Activated CD4-positive, alpha-beta T cell treated with anti-CD3 and anti-CD28 coated beads, Interleukin-2, Interleukin-6, amounts not matched to agents 100 ng/mL and 50 ng/mL, durations not matched to agents 16 hours and 8 hours (primary cell): ENCODE measurements around the gene ABHD6.
"Not testable (repeated sequence)": the region's sequence is repeated elsewhere in the genome, so short reads cannot be mapped to it uniquely, and the experiment has no call there.

Experiments
- DNase-seq: peaks from one replicate; pipeline ENCODE4 v3.0.0-alpha.2; 2020

ABHD6 gene

DNA sequence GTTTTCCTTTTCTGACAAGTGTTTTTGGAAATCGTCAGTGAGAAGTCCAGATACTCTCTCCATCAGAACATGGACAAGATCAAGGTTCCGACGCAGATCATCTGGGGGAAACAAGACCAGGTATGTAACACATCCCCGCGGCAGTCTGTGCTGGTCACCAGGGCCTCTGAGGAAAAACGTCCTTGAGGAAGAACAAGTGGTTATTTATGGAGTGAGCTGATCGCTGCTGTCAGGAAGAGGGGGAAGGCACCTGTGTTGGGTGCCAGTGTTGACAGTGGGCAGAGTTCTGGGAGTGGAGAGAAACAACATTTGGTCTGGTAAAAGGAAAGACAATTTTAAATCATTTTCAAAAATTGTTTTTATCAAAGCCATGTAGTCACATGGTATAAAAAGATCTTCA is 47.7 kb downstream of the ABHD6 start:
- no peak for DNase-seq

- no peak for DNase-seq
Observed at GRCh38 chr3:58287354-58287753, 49.8 kb downstream of the ABHD6 start.

- no peak for DNase-seq
Observed at GRCh38 chr3:58288011-58288728, 50.6 kb downstream of the ABHD6 start.

- not testable (repeated sequence) for DNase-seq
Observed at GRCh38 chr3:58288964-58289613, 51.5 kb downstream of the ABHD6 start.

DNA sequence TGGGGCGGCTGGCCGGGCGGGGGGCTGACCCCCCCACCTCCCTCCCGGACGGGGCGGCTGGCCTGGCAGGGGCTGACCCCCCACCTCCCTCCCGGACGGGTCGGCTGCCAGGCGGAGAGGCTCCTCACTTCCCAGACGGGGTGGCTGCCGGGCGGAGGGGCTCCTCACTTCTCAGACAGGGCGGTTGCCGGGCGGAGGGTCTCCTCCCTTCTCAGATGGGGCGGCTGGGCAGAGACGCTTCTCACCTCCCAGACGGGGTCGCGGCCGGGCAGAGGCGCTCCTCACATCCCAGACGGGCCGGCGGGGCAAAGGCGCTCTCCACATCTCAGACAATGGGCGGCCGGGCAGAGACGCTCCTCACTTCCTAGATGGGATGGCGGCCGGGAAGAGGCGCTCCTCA is 52.9 kb downstream of the ABHD6 start:
- DNase-seq: not testable (repeated sequence)

DNA sequence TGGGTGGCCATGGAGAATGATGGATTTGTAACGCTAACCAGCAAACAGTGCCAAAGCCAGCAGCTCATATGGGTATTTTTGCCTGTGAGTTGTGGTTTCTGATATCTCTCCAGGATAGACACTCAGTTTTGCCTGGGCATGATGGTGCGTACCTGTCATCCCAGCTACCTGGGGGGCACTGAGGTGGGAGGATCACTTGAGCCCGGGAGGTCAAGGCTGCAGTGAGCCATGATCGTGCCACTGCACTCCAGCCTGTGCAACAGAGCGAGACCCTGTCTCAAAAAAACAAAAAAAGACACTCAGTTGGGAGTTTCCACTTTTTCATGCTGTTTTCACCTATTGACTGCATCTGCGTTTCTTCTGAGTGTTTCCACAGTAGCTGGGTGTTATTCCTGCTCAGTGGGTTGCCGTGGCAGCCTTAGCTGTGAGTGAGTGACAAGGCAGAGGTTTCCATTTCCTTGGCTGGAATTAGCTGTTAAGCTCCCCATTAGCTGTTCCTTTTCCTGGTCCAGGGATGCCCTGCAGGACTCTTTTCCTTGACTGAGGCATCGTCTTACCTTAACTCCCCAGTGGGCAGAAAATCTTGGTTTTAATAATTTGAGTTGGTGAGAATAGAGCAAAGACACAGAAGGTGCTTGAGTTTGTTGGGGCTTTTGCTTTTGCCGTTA is 54.2 kb downstream of the ABHD6 start:
- no peak for DNase-seq

- DNase-seq: no peak
Observed at GRCh38 chr3:58292866-58293265, 55.3 kb downstream of the ABHD6 start.

DNA sequence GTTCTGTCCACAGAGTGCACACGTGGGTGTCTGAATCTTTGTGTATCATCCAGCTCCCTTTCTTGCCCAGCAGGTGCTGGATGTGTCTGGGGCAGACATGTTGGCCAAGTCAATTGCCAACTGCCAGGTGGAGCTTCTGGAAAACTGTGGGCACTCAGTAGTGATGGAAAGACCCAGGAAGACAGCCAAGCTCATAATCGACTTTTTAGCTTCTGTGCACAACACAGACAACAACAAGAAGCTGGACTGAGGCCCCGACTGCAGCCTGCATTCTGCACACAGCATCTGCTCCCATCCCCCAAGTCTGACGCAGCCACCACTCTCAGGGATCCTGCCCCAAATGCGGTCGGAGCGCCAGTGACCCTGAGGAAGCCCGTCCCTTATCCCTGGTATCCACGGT is 55.9 kb downstream of the ABHD6 start:
- DNase-seq: no peak

GRCh38 chr3:58296269-58296668 is 58.7 kb downstream of the ABHD6 start:
- no peak for DNase-seq

DNA sequence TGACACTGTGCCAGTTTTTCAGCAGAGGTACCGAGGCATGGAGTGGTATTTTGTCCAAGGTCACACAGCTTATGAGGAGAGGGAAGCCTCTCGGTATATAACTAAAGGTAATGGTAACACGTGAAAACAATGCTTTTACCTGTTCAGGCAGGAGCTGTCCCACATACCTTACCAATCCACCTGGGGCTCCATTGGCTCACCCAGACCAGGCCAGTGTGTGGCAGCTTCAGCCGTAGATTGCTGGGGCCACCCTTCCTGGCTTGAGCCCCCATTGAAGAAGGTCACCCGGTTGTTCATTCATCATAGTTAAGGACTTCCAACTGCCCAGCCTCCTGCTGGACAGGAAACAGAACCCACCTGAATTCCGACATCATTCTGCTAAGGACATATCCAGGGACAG is 59.3 kb downstream of the ABHD6 start:
- DNase-seq: no peak

DNA sequence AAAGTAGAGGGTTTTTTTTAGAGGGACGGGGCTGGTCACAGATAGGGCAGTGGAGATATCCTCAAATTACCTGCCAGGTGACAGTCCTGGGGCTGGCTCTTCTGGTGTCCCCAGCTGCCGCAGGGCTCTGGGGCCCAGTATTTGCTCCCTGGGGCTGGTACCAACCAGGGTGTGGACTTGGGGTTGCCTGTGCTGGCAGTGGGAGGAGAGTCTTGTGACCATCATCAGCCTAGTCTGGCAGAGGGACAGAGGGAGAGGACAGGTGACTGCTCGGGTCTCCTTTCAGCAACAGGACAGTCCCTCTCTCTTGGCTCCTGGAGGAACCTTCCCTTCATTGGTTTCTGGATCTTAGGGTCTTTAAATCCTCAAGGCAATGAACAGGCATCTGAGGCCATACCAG is 60.6 kb downstream of the ABHD6 start:
- no peak for DNase-seq

DNA sequence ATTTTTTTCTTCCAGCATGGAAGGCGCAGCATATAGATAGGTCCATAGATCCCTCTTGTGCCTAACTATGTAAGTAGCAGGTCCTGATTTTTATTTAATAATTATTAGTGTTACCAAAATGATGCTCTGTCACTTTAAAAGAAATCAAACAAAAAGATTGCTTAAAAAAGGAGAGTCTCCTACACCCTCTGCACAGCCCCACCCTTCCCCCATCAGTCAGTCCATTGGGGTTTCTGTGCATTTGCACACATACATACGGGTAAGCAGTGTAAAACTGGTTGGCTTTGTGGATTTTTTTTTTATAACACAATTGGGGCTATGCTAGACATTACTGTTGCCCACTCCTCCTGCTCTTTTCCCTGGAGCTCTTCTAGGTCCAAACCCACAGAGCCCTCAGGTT is 61.5 kb downstream of the ABHD6 start:
- no peak for DNase-seq

DNA sequence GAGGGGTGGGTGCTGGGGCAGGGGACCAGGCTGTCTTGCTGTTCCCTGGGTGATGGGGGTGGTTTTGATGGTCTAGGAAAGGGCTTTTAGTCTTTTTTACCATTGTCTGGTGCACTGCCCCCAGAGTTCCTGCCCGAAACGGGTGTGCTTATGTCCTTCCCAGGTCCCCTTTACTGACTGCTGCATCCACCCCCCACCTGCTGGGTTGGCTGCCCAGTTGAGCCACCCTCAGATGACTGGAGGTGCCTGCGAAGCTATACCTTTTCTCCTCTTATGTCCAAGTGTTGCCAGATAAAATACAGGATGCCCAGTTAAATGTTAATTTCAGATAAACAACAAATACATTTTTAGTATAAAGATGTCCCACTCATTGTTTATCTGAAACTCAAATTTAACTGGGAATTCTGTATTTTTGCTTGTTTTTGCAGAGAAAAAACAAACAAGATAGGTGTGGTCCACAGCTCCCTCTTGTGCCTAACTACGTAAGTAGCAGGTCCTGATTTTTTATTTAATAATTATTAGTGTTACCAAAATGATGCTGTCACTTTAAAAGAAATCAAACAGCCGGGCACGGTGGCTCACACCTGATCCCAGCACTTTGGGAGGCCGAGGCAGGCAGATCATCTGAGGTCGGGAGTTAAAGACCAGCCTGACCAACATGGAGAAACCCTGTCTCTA is 62.4 kb downstream of the ABHD6 start:
- DNase-seq: no peak

- peak; percentile 98 for DNase-seq
Observed at GRCh38 chr3:58305882-58306711, 68.5 kb downstream of the ABHD6 start, which contains the start of the genes HTD2 and RPP14. Gene HTD2, plus strand, starts transcription at chr3:58306520. Its CDS starts 11,094 bp downstream, at chr3:58317614. Gene RPP14, plus strand, starts transcription at chr3:58306245. Its CDS starts 4,085 bp downstream, at chr3:58310330.

DNA sequence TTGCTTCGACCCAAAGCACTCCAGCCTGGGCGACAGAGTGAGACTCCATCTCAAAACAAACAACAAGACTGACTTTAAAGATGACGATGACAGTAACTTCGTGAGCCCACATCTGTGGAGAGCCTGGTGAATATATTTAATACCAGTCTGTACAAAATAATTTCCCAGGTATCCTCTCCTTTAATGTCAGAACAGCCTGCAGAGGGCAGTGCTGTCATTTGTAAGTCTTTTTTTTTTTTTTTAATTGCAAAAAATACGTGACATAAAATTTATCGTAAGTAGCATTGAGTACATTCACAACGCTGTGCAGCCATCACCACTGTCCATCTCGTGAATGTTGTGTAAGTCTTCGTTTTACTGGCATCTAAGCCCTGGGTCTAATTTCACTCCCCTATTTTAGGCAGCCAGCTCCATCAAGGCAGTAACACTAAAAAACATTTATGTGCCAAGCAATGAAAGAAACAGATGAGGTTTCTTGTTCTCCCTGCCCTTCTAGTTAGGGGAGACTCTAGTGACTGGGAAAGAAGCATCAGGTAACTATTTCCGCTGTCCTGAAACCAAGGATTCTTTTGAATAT is 70.1 kb downstream of the ABHD6 start:
- DNase-seq: peak; percentile 56

DNA sequence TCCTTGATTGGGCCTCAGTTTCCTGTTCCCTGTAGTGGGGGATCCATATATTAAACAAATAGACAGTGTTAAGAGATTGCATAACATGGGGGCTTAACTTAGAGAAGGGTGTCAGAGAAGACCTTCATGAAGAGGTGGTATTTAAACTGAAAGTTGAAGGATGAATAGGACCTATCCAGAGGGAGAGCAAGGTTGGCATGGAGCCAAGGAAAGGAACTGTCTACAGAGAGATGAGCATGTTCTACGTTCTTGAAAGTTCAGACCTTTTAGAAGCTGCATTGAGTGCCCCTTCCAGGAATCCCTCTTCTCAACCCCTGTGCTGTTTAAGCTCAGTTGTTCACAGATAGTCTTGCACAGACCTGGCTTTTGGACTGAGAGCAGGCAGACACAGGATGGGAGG is 71.1 kb downstream of the ABHD6 start:
- no peak for DNase-seq

DNA sequence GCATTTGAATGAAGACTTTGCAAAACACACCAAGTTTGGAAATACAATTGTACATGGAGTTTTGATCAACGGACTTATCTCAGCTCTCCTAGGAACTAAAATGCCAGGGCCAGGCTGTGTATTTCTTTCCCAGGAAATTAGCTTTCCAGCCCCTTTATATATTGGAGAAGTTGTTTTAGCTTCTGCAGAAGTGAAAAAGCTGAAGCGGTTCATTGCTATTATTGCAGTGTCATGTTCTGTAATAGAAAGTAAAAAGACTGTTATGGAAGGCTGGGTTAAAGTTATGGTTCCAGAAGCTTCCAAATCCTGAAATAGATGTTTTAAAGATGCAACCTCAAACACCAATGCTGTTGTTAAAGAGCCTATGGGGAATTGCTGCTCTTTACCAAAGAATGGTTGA is 80.2 kb downstream of the ABHD6 start:
- DNase-seq: no peak

- DNase-seq: no peak
Observed at GRCh38 chr3:58321791-58322190, 84.2 kb downstream of the ABHD6 start.

DNA sequence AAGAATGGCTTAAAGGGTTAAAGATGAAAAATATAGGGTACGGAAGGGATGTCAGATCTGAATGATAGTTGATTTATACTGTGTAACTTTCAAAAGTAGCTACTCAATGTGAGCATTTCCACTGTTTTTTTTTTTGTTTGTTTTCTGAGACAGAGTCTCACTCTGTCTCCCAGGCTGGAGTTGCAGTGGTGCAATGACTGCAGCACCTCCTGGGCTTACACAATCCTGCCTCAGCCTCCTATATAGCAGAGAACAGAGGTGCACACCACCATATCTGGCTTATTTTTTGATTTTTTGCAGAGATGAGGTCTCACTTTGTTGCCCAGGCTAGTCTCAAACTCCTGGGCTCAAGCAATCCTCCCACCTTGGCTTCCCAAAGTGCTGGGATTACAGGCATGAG is 85.2 kb downstream of the ABHD6 start:
- DNase-seq: no peak

DNA sequence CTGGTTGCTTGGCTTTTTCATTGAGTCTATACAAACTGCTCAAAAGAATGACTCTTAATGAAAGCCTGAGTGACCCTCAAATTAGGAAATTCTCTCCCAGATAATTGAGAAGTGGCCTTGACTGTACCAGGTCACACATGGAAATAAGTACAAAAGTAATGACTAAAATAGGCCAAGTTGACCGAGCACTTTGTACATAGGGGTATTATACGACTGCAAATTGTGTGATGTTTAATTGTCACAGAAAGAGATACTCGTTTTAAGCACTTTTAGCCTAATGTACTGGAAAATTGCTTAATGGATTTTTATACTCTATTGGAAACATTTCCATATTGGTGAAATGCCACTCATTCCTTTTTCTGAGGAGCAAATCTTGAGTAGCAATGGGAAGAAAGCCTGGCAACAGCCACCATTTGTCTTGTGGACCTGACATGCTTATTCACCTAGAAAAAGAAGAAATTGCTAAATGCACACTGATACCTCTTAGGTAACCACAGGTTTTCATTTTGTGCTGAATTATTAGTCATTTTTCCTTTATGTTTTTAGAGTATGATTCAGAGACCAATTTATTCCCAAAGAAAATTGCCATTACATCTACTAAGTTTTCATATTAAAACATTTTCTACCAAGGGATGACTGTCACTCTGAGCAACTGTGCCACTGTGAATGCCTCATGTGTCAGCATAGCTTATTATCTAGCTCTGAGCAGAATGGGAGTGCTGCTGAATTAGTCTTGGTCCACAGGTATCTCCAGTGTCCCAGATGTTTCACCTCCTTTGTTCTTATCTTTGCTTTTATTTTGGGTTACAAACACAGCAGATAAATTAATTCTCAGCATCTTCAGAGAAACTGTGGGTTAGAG is 86.2 kb downstream of the ABHD6 start:
- DNase-seq: peak; percentile 20
